Subcutaneous adipose tissue (tissue), 4 donors: ENCODE data around the gene FNIP2. TPM values are rescaled to one million over a fixed set of nuclear protein-coding genes. Genes with fewer than 3 reads are reported as not detected.

ENCODE experiments used
- total RNA-seq, 4 donors: library from RNA; depleted of rRNA; stranded (reverse); fragments of >200 nt; gene quantifications; one replicate each; pipeline ENCODE4 v1.1.0, GENCODE V29; 2016
- TF ChIP-seq, protein P1 (sequence below): fragments of 450-650 bp; IDR thresholded peaks from one replicate; pipeline ENCODE4 v1.5.1; 2016; ENCODE audit warnings: low read depth, mild to moderate bottlenecking, control low read depth, antibody characterized with exemption, moderate library complexity

The FNIP2 gene
- total RNA-seq, 4 donors from 2014 or later: 64.1 to 97.1 (median 83.9) TPM

DNA sequence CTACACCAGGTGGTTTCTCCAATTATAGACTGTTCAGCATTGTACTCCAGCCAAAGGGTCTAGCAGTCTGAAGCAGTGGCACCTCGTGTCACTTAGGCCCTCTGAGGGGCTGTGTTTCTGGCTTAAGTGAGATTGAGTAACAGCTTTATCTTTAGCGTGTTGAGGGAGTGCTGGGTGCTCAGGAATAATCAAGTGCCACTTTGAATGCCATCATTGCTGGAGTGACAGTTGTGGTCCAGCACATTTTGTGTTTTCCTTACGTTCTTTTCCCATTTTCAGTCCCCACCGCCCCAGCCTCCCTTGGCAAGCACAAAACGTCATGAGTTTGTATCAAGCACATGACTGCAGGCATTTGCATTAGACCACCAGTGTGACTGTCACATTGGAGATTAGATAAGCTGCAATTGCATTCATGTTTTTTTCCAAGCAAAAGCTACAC is 58.7 kb downstream of the FNIP2 start:
- TF ChIP-seq, protein P1, sequence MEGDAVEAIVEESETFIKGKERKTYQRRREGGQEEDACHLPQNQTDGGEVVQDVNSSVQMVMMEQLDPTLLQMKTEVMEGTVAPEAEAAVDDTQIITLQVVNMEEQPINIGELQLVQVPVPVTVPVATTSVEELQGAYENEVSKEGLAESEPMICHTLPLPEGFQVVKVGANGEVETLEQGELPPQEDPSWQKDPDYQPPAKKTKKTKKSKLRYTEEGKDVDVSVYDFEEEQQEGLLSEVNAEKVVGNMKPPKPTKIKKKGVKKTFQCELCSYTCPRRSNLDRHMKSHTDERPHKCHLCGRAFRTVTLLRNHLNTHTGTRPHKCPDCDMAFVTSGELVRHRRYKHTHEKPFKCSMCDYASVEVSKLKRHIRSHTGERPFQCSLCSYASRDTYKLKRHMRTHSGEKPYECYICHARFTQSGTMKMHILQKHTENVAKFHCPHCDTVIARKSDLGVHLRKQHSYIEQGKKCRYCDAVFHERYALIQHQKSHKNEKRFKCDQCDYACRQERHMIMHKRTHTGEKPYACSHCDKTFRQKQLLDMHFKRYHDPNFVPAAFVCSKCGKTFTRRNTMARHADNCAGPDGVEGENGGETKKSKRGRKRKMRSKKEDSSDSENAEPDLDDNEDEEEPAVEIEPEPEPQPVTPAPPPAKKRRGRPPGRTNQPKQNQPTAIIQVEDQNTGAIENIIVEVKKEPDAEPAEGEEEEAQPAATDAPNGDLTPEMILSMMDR: no peak

DNA sequence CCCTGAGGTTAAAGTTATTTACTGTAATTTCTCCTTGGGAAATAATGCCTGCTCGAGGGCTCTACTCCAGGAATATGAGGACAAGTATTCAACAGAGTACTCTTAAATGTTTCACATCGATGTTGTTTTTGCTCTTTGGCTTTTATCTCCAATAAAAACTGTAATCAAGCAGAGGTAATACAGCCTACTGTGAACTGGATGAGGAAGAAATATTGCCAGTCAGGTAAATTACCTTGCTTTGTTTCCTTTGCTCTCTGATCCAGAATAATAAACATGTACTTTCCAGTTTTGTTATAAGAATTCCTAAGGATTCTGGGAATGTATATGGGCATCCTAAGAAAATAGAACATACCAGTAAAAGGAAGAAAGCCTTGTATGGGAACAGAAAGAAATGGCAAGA is 60.4 kb downstream of the FNIP2 start:
- TF ChIP-seq, protein P1: no peak

DNA sequence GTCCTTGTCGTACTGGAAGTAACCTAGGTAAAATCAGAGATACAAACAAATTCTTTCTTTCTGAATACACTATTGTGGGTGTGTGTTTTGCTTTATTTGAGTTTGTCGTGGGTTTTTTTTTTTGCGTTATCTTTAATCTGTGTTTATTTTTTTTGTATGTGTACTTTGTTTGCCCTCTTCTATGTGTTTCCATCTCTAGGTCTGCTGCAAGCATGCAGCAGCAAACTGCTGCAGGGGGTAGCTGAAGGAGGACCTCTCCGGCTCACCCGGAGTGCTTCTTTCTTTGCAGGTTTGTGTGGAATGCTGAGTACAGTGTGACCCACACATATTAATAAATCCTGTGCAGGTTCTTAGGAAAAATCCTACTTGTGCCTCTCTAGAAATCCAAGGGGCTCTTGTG is 64.8 kb downstream of the FNIP2 start:
- TF ChIP-seq, protein P1: no peak

DNA sequence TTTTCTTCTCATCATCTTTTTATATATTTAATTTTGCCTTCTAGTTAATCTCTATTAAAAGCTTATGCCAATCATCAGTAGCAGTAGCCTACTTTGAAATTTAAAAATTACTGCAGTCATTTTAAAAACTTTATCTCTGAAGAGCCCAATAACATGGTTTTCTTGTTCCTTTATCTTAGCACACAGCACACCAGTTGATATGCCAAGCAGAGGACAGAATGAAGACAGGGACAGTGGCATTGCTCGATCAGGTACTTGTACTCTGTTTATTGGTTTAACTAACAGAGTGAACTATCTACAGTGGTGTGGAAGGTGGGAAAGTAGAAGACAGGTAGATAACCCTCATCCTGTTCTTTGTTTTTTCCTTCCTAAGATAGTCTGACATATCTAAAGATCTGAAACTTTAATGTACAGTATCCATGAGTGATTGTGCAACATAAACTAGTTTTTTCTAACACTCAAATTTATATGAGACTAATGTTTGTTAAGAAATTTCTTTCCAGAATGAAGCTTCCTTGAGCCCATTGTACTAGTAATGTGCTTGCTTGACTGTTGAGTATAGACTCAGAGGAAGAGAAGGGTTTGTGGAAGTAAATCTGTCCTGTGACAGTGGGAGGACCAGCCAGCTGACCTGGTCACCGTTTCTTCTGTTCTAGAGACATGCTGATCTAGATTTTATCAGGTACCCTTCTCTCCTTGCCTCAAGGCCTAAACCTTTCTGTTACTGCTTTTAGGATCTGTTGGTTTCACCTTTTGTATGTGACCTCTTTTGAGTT is 66.6 kb downstream of the FNIP2 start:
- TF ChIP-seq, protein P1: no peak

DNA sequence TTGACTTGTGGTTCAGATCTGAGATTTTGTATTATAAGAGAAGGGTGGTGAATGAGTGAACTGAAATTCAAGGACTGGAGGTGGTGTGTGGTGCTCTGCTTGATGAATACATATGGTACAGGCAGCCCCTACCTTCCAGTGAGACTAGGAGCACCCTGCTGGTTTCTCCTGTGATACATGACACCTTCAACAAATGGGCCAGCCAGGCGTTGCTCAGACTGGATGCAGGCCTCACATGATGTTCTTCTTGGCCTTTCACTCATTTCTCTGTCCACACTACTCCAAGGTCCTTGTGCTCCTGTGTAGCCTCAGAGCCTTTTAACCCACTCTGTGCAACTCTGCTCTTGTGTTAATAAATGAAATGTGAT is 67.2 kb downstream of the FNIP2 start:
- TF ChIP-seq, protein P1: no peak

DNA sequence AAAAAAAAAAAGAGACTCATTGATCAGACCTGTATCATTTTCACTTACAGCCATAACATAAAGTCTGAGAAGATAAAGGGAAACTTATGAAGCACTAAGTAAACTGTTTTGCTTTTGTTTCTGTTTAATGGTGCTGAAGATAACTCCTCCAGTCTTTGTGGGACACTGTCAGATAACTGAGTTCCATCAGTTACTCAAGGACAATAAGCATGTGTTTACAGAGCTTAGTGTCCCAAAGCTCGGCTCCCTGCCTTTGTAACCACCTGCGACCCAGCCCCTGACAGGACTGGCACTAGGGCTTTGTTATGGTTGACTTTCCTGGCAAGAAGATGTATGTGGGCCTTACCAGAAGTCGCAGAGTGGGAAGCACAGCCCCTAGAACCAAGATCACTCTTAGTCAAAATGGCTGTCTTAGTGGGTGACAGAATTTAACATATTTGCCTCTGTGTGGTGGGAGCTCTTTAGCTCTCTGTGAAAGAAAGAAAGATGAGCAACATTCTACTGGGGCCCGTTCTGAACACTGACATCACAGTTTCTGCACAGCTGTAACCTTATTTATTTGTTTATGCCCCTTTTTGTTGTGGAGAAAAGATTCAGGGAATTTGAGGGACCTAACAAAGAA is 68.1 kb downstream of the FNIP2 start:
- TF ChIP-seq, protein P1: no peak

DNA sequence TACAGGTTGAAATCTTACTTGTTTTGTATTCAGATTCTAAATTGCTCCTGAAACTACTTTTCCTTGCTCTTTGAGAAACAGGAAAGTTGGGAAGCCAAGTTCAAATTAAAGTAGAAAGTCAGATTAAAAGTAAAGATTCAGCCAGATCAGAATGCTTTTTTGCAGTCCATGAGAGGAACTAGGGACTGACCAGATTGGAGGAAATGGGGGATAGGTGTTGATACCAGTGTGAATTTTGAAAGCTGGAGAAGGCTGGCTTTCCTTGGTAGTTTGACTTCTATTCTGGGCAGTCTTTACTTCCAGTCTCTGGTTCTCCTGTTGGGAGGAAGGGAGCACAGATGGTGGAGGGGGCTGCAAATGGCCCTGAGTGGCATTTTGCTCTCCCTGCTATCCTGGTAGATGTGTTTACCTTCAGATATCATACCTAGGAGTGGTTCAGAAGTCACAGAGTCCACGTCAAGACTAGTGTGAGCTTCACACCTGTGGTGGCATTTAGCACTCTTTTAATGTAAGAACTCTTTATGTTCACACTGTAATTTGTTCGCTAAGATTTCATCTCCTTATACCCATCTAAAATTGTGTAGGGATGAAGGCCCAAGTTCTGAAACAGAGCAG is 68.8 kb downstream of the FNIP2 start:
- TF ChIP-seq, protein P1: no peak
